K562 (cell line): ENCODE measurements around the gene NAPB. TPM values are rescaled to one million over a fixed set of nuclear protein-coding genes. Genes with fewer than 3 reads are reported as not detected.

ENCODE experiments used
- ATAC-seq: fragments of 200-7000 bp; cut with Tn5 transposase; 3 replicates; pipeline ENCODE4 v1.9.1; 2020; ENCODE audit warnings: moderate library complexity
- BruUV-seq: library from RNA; stranded (reverse); fragments of 400-500 nt; replicated peaks from 2 replicates; lab custom pipeline; 2021; lab: Mats Ljungman, UMichigan
- CTCF ChIA-PET: fragments of 300-600 bp; formaldehyde crosslinking; extraction: SDS; loops from one replicate; lab custom pipeline; 2021; ENCODE audit warnings: low intra/inter-chr PET ratio; lab: Yijun Ruan, JAX
- POLR2A ChIA-PET: fragments of 300-600, 350-650 bp; sonication (Branson Sonifier 250); formaldehyde crosslinking; extraction: SDS; loops from one replicate; lab custom pipeline; 2021; ENCODE audit warnings: antibody characterized with exemption, inconsistent platforms; lab: Yijun Ruan, JAX
- DNase-seq, 4 experiments: peaks; one replicate each; pipeline versions ENCODE4 v3.0.0 to v3.0.0-alpha.2; 2011 to 2018; ENCODE audit warnings: low spot score in 3 of 4, mixed read lengths in 3 of 4; ENCODE audit errors: extremely low read depth in 1 of 4
- FAIRE-seq: peaks from 2 replicates; lab custom pipeline; 2011; peaks lifted over from hg19 to GRCh38; lab: Jason Lieb, UNC
- H2AFZ ChIP-seq: 2 replicates; pipeline ENCODE4 v1.6.0; 2011; ENCODE audit warnings: low read depth, low read length, control low read depth, inconsistent platforms
- H3K27ac ChIP-seq: fragments of 200-600 bp; 3 replicates; pipeline ENCODE4 v1.8.0; 2011; ENCODE audit warnings: low read depth, mild to moderate bottlenecking, control low read depth, inconsistent platforms, low read length, moderate library complexity, mixed read lengths; ENCODE audit errors: extremely low read depth
- H3K27me3 ChIP-seq, 2 experiments: fragments of 300-600 bp in 1 of 2; 2 replicates in 1 of 2; 3 replicates in 1 of 2; pipeline versions ENCODE4 v1.6.0 to v1.8.0; 2011; ENCODE audit warnings: inconsistent platforms in 2 of 2, low read length in 2 of 2, mild to moderate bottlenecking in 1 of 2, mixed read lengths in 1 of 2, moderate library complexity in 1 of 2; ENCODE audit not compliant: control insufficient read depth in 2 of 2, insufficient read depth in 2 of 2
- H3K36me3 ChIP-seq: fragments of 300-600 bp; 3 replicates; pipeline ENCODE4 v1.8.0; 2011; ENCODE audit warnings: mild to moderate bottlenecking, low read length, inconsistent platforms; ENCODE audit not compliant: control insufficient read depth, insufficient read depth
- H3K4me1 ChIP-seq, 2 experiments: fragments of 200-600 bp in 1 of 2; replicated peaks in 1 of 2; 2 replicates in 1 of 2; 3 replicates in 1 of 2; pipeline versions ENCODE4 v1.5.1 to v1.8.0; 2011; ENCODE audit warnings: inconsistent platforms in 2 of 2, low read length in 2 of 2, mild to moderate bottlenecking in 1 of 2, mixed read lengths in 1 of 2, moderate library complexity in 1 of 2; ENCODE audit not compliant: control insufficient read depth in 2 of 2, insufficient read depth in 2 of 2
- H3K4me2 ChIP-seq: 2 replicates; pipeline ENCODE4 v1.6.1; 2011; ENCODE audit warnings: low read length, control low read depth, inconsistent platforms, mixed read lengths; ENCODE audit not compliant: insufficient read depth
- H3K4me3 ChIP-seq: fragments of 200-600 bp; sonication (generic), shearing (Covaris generic); 2 replicates; pipeline ENCODE4 v1.5.1; 2016; ENCODE audit warnings: control low read depth, inconsistent platforms
- H3K79me2 ChIP-seq: fragments of 200-600 bp; 3 replicates; pipeline ENCODE4 v1.8.0; 2011; ENCODE audit warnings: low read length, inconsistent platforms; ENCODE audit not compliant: control insufficient read depth, insufficient read depth
- H3K9ac ChIP-seq, 2 experiments: 2 replicates each; pipeline versions ENCODE4 v1.6.0 to v1.6.1; 2011; ENCODE audit warnings: low read depth in 2 of 2, low read length in 2 of 2, control low read depth in 1 of 2, inconsistent platforms in 1 of 2, mild to moderate bottlenecking in 1 of 2, mixed read lengths in 1 of 2; ENCODE audit not compliant: insufficient read depth in 1 of 2
- H3K9me1 ChIP-seq: one replicate; pipeline ENCODE4 v1.6.0; 2011; ENCODE audit warnings: inconsistent platforms, mild to moderate bottlenecking, low read length, moderate library complexity; ENCODE audit not compliant: control insufficient read depth, insufficient read depth
- H3K9me3 ChIP-seq: replicated peaks from 2 replicates; pipeline ENCODE4 v1.5.1; 2011; ENCODE audit warnings: low read depth, low read length, inconsistent platforms; ENCODE audit not compliant: control insufficient read depth, insufficient read depth
- H4K20me1 ChIP-seq: replicated peaks from 2 replicates; pipeline ENCODE4 v1.6.1; 2011; ENCODE audit warnings: low read length, inconsistent platforms, mixed read lengths; ENCODE audit not compliant: control insufficient read depth, insufficient read depth
- LEF1 ChIP-seq: fragments of 450-650 bp; IDR thresholded peaks from 2 replicates; pipeline ENCODE4 v1.6.1; 2016; ENCODE audit warnings: mild to moderate bottlenecking
- NFIC ChIP-seq: fragments of 450-650 bp; IDR thresholded peaks from 2 replicates; pipeline ENCODE4 v1.6.1; 2017; ENCODE audit warnings: mild to moderate bottlenecking, inconsistent platforms
- PHB ChIP-seq: fragments of 250-450 bp; sonication (Bioruptor Pico); IDR thresholded peaks from 2 replicates; pipeline ENCODE4 v1.5.0; 2021
- PKNOX1 ChIP-seq: fragments of 450-650 bp; IDR thresholded peaks from 2 replicates; pipeline ENCODE4 v1.6.1; 2016
- ZNF253 ChIP-seq: fragments of 250-450 bp; sonication (Bioruptor Pico); conservative IDR thresholded peaks from 2 replicates; pipeline ENCODE4 v1.6.1; 2021; ENCODE audit warnings: mild to moderate bottlenecking
- ZNF280A ChIP-seq: fragments of 450-650 bp; IDR thresholded peaks from 2 replicates; pipeline ENCODE4 v1.6.1; 2018; ENCODE audit warnings: mild to moderate bottlenecking, low read depth; ENCODE audit not compliant: partially characterized antibody
- WGBS: fragments of 100-300 bp; shearing (Covaris generic); methylation state at CpG from one replicate; pipeline ENCODE4 v1.1.6; 2016; ENCODE audit warnings: low coverage, mixed read lengths; ENCODE audit not compliant: insufficient coverage; ENCODE audit errors: missing lambda C conversion rate; 5-methylcytosine and 5-hydroxymethylcytosine counted together
- in situ Hi-C: fragments of 300-500 bp; cut with MboI; formaldehyde crosslinking; loops from 4 replicates; pipeline ENCODE4 v1.15.0; 2018; ENCODE audit warnings: inconsistent platforms, mixed read lengths
- intact Hi-C: fragments of 100-400 bp; cut with micrococcal nuclease; formaldehyde crosslinking; loops from 2 replicates; pipeline ENCODE4 v1.14.2; 2022
- polyA plus RNA-seq, 8 experiments: library from polyadenylated mRNA; depleted of rRNA in 4 of 8; stranded (reverse) in 5 of 8; unstranded in 3 of 8; fragments of >200 nt; fragmentation: Nextera tagmentation in 2 of 8; fragmentation: Illumina TruSeq in 1 of 8; extraction: Ambion mirVana in 2 of 8; extraction: Trizol in 1 of 8; gene quantifications; 2 replicates each; pipeline versions ENCODE4 v1.2.1 to v1.2.3, GENCODE V29; 2011 to 2014; ENCODE audit warnings: inconsistent platforms in 1 of 8, missing spikeins in 1 of 8
- total RNA-seq, 7 experiments: library from RNA; depleted of rRNA in 6 of 7; stranded (reverse); fragments of >200 nt in 6 of 7; fragmentation: Illumina TruSeq in 2 of 7; extraction: Trizol in 2 of 7; gene quantifications; 2 replicates each; pipeline versions ENCODE4 v1.2.1 to v1.2.3, GENCODE V29; 2011 to 2021; ENCODE audit warnings: low replicate concordance in 1 of 7
- TF ChIP-seq, protein P1 (sequence below), 3 experiments: IDR thresholded peaks in 2 of 3; conservative IDR thresholded peaks in 1 of 3; 2 replicates each; pipeline ENCODE4 v1.5.1; 2011 to 2012; ENCODE audit warnings: low read length in 3 of 3, mild to moderate bottlenecking in 3 of 3, control low read depth in 2 of 3, improper control_type of control experiment in 1 of 3, inconsistent platforms in 1 of 3, low read depth in 1 of 3, mixed read lengths in 1 of 3, moderate library complexity in 1 of 3; ENCODE audit not compliant: insufficient read depth in 2 of 3

The NAPB gene
- total and polyA plus RNA-seq, 9 of the 15 experiments (the other 6 are each of a cell fraction or from before 2014, with no cell fraction given): 1.4 to 7.7 (median 5.2) TPM

GRCh38 chr20:23442436-23442835 lies 21.1 kb upstream of the NAPB start:
- ATAC-seq: no peak
- intact Hi-C loops: no loop called here
- 8% methylated on average over 5 of the region's 5 CpGs for WGBS
- Histone ChIP-seq H3K9ac (no peak overlapping the region), H3K36me3 (no peaks in the 10 kb centered on the region), H3K27me3 (peaks cover 0 to 7% of the 10 kb centered on the region in 2 experiments; a peak in 1 of 5 replicates), H4K20me1 (no peaks in the 10 kb centered on the region), H3K9me3 (no peaks in the 10 kb centered on the region), H3K27ac (no peak overlapping the region), H3K79me2 (no peaks in the 10 kb centered on the region), H3K4me3 (no peak overlapping the region), H3K9me1 (no peaks in the 10 kb centered on the region), H3K4me2 (no peak overlapping the region), H3K4me1 (no peaks in the 10 kb centered on the region), H2AFZ (no peak overlapping the region)
- CTCF ChIA-PET: interaction anchor here (3.1 kb wide), 1 partner anchor 164 kb away, joined by 25 read pairs; the partner anchor contains the start of gene CST9
- in situ Hi-C loops: no loop called here
- BruUV-seq: no TSS peak
- TF ChIP-seq ZNF253 (CRISPR knock-in tag) (no peak), ZNF280A (no peak), LEF1 (no peak), NFIC (no peak), PKNOX1 (no peak), PHB (CRISPR knock-in tag) (no peak)
- TF ChIP-seq, protein P1, sequence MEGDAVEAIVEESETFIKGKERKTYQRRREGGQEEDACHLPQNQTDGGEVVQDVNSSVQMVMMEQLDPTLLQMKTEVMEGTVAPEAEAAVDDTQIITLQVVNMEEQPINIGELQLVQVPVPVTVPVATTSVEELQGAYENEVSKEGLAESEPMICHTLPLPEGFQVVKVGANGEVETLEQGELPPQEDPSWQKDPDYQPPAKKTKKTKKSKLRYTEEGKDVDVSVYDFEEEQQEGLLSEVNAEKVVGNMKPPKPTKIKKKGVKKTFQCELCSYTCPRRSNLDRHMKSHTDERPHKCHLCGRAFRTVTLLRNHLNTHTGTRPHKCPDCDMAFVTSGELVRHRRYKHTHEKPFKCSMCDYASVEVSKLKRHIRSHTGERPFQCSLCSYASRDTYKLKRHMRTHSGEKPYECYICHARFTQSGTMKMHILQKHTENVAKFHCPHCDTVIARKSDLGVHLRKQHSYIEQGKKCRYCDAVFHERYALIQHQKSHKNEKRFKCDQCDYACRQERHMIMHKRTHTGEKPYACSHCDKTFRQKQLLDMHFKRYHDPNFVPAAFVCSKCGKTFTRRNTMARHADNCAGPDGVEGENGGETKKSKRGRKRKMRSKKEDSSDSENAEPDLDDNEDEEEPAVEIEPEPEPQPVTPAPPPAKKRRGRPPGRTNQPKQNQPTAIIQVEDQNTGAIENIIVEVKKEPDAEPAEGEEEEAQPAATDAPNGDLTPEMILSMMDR (IDR thresholded peaks at IDR 0.05 in 2 of 3, conservative IDR thresholded peaks at IDR 0.05 in 1 of 3; ENCODE audit: insufficient read depth in 2 of 3, low read depth in 1 of 3, low read length in 3 of 3): no peak
- FAIRE-seq: no peak
- no peak for DNase-seq
- POLR2A ChIA-PET: interaction anchor here (0.9 kb wide), 1 partner anchor 82 kb away, joined by 3 read pairs; no protein-coding TSS in a partner anchor
